Keratinocyte (primary cell): ENCODE results near the gene SERPINB11. TPM values are rescaled to one million over a fixed set of nuclear protein-coding genes. Genes with fewer than 3 reads are reported as not detected.

ENCODE experiments used
- DNase-seq: peaks from one replicate; pipeline ENCODE4 v3.0.0-alpha.2; 2011; ENCODE audit warnings: low read depth, missing footprints, low spot score
- FAIRE-seq: peaks from 2 replicates; lab custom pipeline; 2011; peaks lifted over from hg19 to GRCh38; lab: Jason Lieb, UNC
- H2AFZ ChIP-seq: 2 replicates; pipeline ENCODE4 v1.6.0; 2012; ENCODE audit warnings: low read length, control low read depth, inconsistent platforms; ENCODE audit not compliant: control insufficient read depth
- H3K27ac ChIP-seq: 2 replicates; pipeline ENCODE4 v1.5.1; 2011; ENCODE audit warnings: low read length; ENCODE audit not compliant: control insufficient read depth, insufficient read depth
- H3K27me3 ChIP-seq: 3 replicates; pipeline ENCODE4 v1.6.0; 2011; ENCODE audit warnings: low read length; ENCODE audit not compliant: control insufficient read depth, insufficient read depth; ENCODE audit errors: extremely low read depth
- H3K36me3 ChIP-seq, 2 experiments: 2 replicates in 1 of 2; 3 replicates in 1 of 2; pipeline ENCODE4 v1.5.1; 2011; ENCODE audit warnings: low read length in 2 of 2, mild to moderate bottlenecking in 1 of 2; ENCODE audit not compliant: control insufficient read depth in 2 of 2, insufficient read depth in 2 of 2; ENCODE audit errors: extremely low read depth in 1 of 2
- H3K4me1 ChIP-seq: 3 replicates; pipeline ENCODE4 v1.5.1; 2011; ENCODE audit warnings: low read length; ENCODE audit not compliant: control insufficient read depth, insufficient read depth; ENCODE audit errors: extremely low read depth
- H3K4me2 ChIP-seq: 3 replicates; pipeline ENCODE4 v1.6.0; 2011; ENCODE audit warnings: low read depth, low read length; ENCODE audit not compliant: control insufficient read depth, insufficient read depth; ENCODE audit errors: extremely low read depth
- H3K4me3 ChIP-seq, 3 experiments: fragments of 200-600 bp in 1 of 3; sonication (generic) in 1 of 3; 2 replicates in 2 of 3; 3 replicates in 1 of 3; pipeline ENCODE4 v1.5.1; 2011 to 2016; ENCODE audit warnings: low read length in 3 of 3, mild to moderate bottlenecking in 3 of 3, control low read depth in 2 of 3, inconsistent platforms in 1 of 3, low read depth in 1 of 3, mixed read lengths in 1 of 3, mixed run types in 1 of 3, moderate library complexity in 1 of 3; ENCODE audit not compliant: control insufficient read depth in 2 of 3, insufficient read depth in 2 of 3; ENCODE audit errors: extremely low read depth in 1 of 3
- H3K79me2 ChIP-seq: 2 replicates; pipeline ENCODE4 v1.6.0; 2012; ENCODE audit warnings: low read length; ENCODE audit not compliant: control insufficient read depth, insufficient read depth
- H3K9ac ChIP-seq: 3 replicates; pipeline ENCODE4 v1.6.0; 2011; ENCODE audit warnings: low read length; ENCODE audit not compliant: control insufficient read depth, insufficient read depth; ENCODE audit errors: extremely low read depth
- H3K9me1 ChIP-seq: 3 replicates; pipeline ENCODE4 v1.6.0; 2011; ENCODE audit warnings: low read length; ENCODE audit not compliant: control insufficient read depth, insufficient read depth; ENCODE audit errors: extremely low read depth
- H3K9me3 ChIP-seq: 2 replicates; pipeline ENCODE4 v1.5.1; 2012; ENCODE audit warnings: low read depth, low read length; ENCODE audit not compliant: control insufficient read depth
- H4K20me1 ChIP-seq: 3 replicates; pipeline ENCODE4 v1.6.0; 2011; ENCODE audit warnings: low read length; ENCODE audit not compliant: control insufficient read depth, insufficient read depth; ENCODE audit errors: extremely low read depth
- EZH2 ChIP-seq: IDR thresholded peaks from one replicate; pipeline ENCODE4 v1.6.1; 2012; ENCODE audit warnings: inconsistent platforms, mild to moderate bottlenecking, low read length, moderate library complexity
- dilution Hi-C: fragments of 300-500 bp; cut with MboI; formaldehyde crosslinking; loops from one replicate; pipeline ENCODE4 v1.7.0; 2020; ENCODE audit warnings: low sequenced_read_pairs; ENCODE audit not compliant: extremely low pct_ligation_motif_present
- polyA plus RNA-seq, 5 experiments: library from polyadenylated mRNA; depleted of rRNA in 3 of 5; stranded (reverse) in 3 of 5; stranded (forward) in 1 of 5; unstranded in 1 of 5; fragments of >200 nt; gene quantifications; 1 replicate in 1 of 5; 2 replicates in 3 of 5; 3 replicates in 1 of 5; pipeline versions ENCODE4 v1.2.1 to v1.2.3, GENCODE V29; 2011 to 2012; ENCODE audit warnings: missing spikeins in 2 of 5, low read depth in 1 of 5, low replicate concordance in 1 of 5
- TF ChIP-seq, protein P1 (sequence below), 3 experiments: IDR thresholded peaks in 1 of 3; conservative IDR thresholded peaks in 1 of 3; optimal IDR thresholded peaks in 1 of 3; 2 replicates in 2 of 3; 3 replicates in 1 of 3; pipeline versions ENCODE3 to v1.5.1; 2011; ENCODE audit warnings: low read length in 3 of 3, mild to moderate bottlenecking in 3 of 3, moderate library complexity in 2 of 3, control low read depth in 1 of 3, inconsistent platforms in 1 of 3; ENCODE audit not compliant: insufficient read depth in 2 of 3; ENCODE audit errors: extremely low read depth in 1 of 3

SERPINB11 gene
- polyA plus RNA-seq, 1 donor (not counting 4 experiments of a cell fraction or from before 2014, with no cell fraction given) = not detected

- no peak overlapping the region for H3K4me3 ChIP-seq
- no peak overlapping the region for H2AFZ ChIP-seq
- H3K9me3 ChIP-seq = no peaks in the 10 kb centered on the region
- no peak for FAIRE-seq
- dilution Hi-C loops = no loop called here
- H3K27me3 ChIP-seq = no peaks in the 10 kb centered on the region
- H3K79me2 ChIP-seq = no peaks in the 10 kb centered on the region
- H3K36me3 ChIP-seq = no peaks in the 10 kb centered on the region
- TF ChIP-seq, protein P1, sequence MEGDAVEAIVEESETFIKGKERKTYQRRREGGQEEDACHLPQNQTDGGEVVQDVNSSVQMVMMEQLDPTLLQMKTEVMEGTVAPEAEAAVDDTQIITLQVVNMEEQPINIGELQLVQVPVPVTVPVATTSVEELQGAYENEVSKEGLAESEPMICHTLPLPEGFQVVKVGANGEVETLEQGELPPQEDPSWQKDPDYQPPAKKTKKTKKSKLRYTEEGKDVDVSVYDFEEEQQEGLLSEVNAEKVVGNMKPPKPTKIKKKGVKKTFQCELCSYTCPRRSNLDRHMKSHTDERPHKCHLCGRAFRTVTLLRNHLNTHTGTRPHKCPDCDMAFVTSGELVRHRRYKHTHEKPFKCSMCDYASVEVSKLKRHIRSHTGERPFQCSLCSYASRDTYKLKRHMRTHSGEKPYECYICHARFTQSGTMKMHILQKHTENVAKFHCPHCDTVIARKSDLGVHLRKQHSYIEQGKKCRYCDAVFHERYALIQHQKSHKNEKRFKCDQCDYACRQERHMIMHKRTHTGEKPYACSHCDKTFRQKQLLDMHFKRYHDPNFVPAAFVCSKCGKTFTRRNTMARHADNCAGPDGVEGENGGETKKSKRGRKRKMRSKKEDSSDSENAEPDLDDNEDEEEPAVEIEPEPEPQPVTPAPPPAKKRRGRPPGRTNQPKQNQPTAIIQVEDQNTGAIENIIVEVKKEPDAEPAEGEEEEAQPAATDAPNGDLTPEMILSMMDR (optimal IDR thresholded peaks at IDR 0.05 in 1 of 3, IDR thresholded peaks at IDR 0.05 in 1 of 3, conservative IDR thresholded peaks at IDR 0.05 in 1 of 3; ENCODE audit: extremely low read depth in 1 of 3, insufficient read depth in 2 of 3, low read length in 3 of 3) = no peak
- no peak for TF ChIP-seq EZH2
- no peak overlapping the region for H3K9ac ChIP-seq
- H3K27ac ChIP-seq = no peak overlapping the region
- no peak for DNase-seq
- H3K4me2 ChIP-seq = no peak overlapping the region
- H3K9me1 ChIP-seq = no peaks in the 10 kb centered on the region
- no peaks in the 10 kb centered on the region for H3K4me1 ChIP-seq
- H4K20me1 ChIP-seq = no peaks in the 10 kb centered on the region
Measured at GRCh38 chr18:63701952-63702351, 808 bp upstream of the SERPINB11 start.

- Histone ChIP-seq H2AFZ (no peak overlapping the region), H3K4me3 (no peak overlapping the region), H3K4me1 (no peaks in the 10 kb centered on the region), H4K20me1 (no peaks in the 10 kb centered on the region), H3K9ac (no peak overlapping the region), H3K27ac (no peak overlapping the region), H3K4me2 (no peak overlapping the region), H3K27me3 (no peaks in the 10 kb centered on the region), H3K9me3 (no peaks in the 10 kb centered on the region), H3K9me1 (no peaks in the 10 kb centered on the region), H3K79me2 (no peaks in the 10 kb centered on the region), H3K36me3 (no peaks in the 10 kb centered on the region)
- DNase-seq = no peak
- no peak for FAIRE-seq
- dilution Hi-C loops = no loop called here
- TF ChIP-seq, protein P1 (optimal IDR thresholded peaks at IDR 0.05 in 1 of 3, IDR thresholded peaks at IDR 0.05 in 1 of 3, conservative IDR thresholded peaks at IDR 0.05 in 1 of 3; ENCODE audit: extremely low read depth in 1 of 3, insufficient read depth in 2 of 3, low read length in 3 of 3) = no peak
- TF ChIP-seq EZH2 = no peak
Measured at GRCh38 chr18:63705401-63705800, 2.6 kb downstream of the SERPINB11 start.
